A673 (cell line): Measurements from ENCODE around the gene EDN1. TPM values are rescaled to one million over a fixed set of nuclear protein-coding genes. Genes with fewer than 3 reads are reported as not detected.
"Not testable (repeated sequence)": the region's sequence is repeated elsewhere in the genome, so short reads cannot be mapped to it uniquely, and the experiment has no call there.

ENCODE experiments used
- BruUV-seq: library from RNA; stranded (reverse); fragments of 400-500 nt; replicated peaks from 2 replicates; lab custom pipeline; 2021; lab: Mats Ljungman, UMichigan
- CTCF ChIA-PET: fragments of 300-600 bp; sonication (Branson Sonifier 250); formaldehyde crosslinking; loops from one replicate; lab custom pipeline; 2022; ENCODE audit warnings: antibody characterized with exemption; lab: Charles Lee
- POLR2A ChIA-PET: fragments of 300-600 bp; sonication (Branson Sonifier 250); formaldehyde crosslinking; loops from one replicate; lab custom pipeline; 2022; ENCODE audit warnings: antibody characterized with exemption; ENCODE audit not compliant: low non-redundant PET; lab: Charles Lee
- DNase-seq: peaks from one replicate; pipeline ENCODE4 v3.0.0-alpha.2; 2015; ENCODE audit warnings: low spot score
- H3K27ac ChIP-seq: fragments of 200-600 bp; sonication (generic); 2 replicates; pipeline ENCODE4 v1.5.1; 2016; ENCODE audit warnings: mixed run types, low read depth, mild to moderate bottlenecking, mixed read lengths, antibody characterized with exemption, low read length; ENCODE audit not compliant: poor library complexity, severe bottlenecking
- H3K27me3 ChIP-seq: fragments of 200-600 bp; sonication (generic); replicated peaks from 2 replicates; pipeline ENCODE4 v1.6.1; 2017; ENCODE audit warnings: mixed run types, low read depth, mild to moderate bottlenecking, mixed read lengths, antibody characterized with exemption, low read length; ENCODE audit not compliant: insufficient read depth, poor library complexity
- H3K36me3 ChIP-seq: fragments of 200-600 bp; sonication (generic); 2 replicates; pipeline ENCODE4 v1.6.1; 2016; ENCODE audit warnings: mixed run types, mild to moderate bottlenecking, mixed read lengths, antibody characterized with exemption, low read length; ENCODE audit not compliant: insufficient read depth, poor library complexity, severe bottlenecking
- H3K4me1 ChIP-seq: fragments of 200-600 bp; sonication (generic); 2 replicates; pipeline ENCODE4 v1.6.1; 2017; ENCODE audit warnings: mixed run types, mild to moderate bottlenecking, mixed read lengths, antibody characterized with exemption, low read length; ENCODE audit not compliant: insufficient read depth, poor library complexity, severe bottlenecking
- H3K4me3 ChIP-seq: fragments of 200-600 bp; sonication (generic); 2 replicates; pipeline ENCODE4 v1.5.1; 2016; ENCODE audit warnings: low read depth, mixed run types, mild to moderate bottlenecking, mixed read lengths, low read length; ENCODE audit not compliant: poor library complexity, severe bottlenecking
- H3K9me3 ChIP-seq: fragments of 200-600 bp; sonication (generic); 2 replicates; pipeline ENCODE4 v1.6.1; 2016; ENCODE audit warnings: mixed run types, low read depth, mild to moderate bottlenecking, mixed read lengths, antibody characterized with exemption, low read length; ENCODE audit not compliant: poor library complexity, severe bottlenecking
- CTCF ChIP-seq: fragments of 300-800, 200-600 bp; sonication (generic); conservative IDR thresholded peaks from 2 replicates; pipeline ENCODE4 v1.5.1; 2017; ENCODE audit warnings: low read depth, mild to moderate bottlenecking, antibody characterized with exemption, low read length, moderate library complexity, mixed read lengths
- EZH2 ChIP-seq: fragments of 200-600 bp; sonication (generic); IDR thresholded peaks from 2 replicates; pipeline ENCODE4 v1.6.1; 2017; ENCODE audit warnings: borderline replicate concordance, low read depth, mild to moderate bottlenecking, mixed read lengths, antibody characterized with exemption, low read length; ENCODE audit not compliant: poor library complexity, severe bottlenecking
- intact Hi-C: fragments of 100-400 bp; cut with micrococcal nuclease; formaldehyde crosslinking; loops from one replicate; pipeline ENCODE4 v1.10.0; 2022; ENCODE audit not compliant: unreplicated experiment
- total RNA-seq: library from RNA; stranded (reverse); gene quantifications from 2 replicates; pipeline ENCODE4 v1.2.3, GENCODE V29; 2021

The EDN1 gene
- total RNA-seq, 1 experiment from 2014 or later, result not detected

DNA sequence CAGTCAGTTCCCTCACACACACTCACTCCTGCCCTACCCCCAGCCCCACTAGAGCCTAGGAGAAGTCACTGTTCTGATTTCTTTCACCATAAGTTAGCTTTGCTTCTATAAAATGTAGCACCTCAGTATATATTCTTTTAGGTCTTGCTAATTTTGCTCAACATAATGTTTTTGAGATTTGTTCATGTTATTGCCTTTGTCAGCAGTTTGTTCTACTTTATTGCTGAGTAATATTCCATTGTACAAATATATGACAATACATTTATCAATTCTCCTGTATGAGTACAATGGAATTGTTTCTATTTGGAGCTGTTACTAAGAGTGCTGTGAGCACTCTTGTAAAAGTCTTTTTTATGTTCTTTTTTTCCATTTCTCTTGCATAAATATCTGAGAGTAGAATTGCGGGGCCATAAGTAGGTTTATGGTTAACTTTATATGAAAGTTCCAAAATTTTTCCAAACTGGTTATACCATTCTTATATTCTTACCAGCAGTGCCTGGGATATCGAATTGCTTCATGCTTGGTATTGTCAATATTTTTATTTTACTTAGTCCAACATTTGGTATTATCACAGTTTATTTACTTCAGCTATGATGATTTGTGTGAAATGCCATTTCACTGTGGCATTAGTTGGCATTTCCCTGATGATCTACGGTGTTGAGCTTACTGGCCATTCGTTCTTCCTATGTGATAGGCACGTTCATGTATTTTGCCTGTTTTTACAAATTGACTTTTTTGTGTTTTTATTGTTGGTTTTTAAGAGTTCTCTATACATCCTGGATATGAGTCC lies 25.3 kb downstream of the EDN1 start:
- POLR2A ChIA-PET, result no interaction called here

GRCh38 chr6:12318749-12319148 lies 28.6 kb downstream of the EDN1 start:
- Histone ChIP-seq H3K27me3 (no peaks in the 10 kb centered on the region), H3K36me3 (no peaks in the 10 kb centered on the region), H3K4me3 (no peak overlapping the region), H3K9me3 (no peaks in the 10 kb centered on the region), H3K4me1 (no peaks in the 10 kb centered on the region), H3K27ac (no peak overlapping the region)
- no TSS peak for BruUV-seq
- intact Hi-C loops, result no loop called here
- DNase-seq, result no peak
- ChIA-PET POLR2A (no interaction called here), CTCF (no interaction called here)
- TF ChIP-seq CTCF (no peak), EZH2 (no peak)

More for the DNA sequence above, 25.3 kb downstream of the EDN1 start:
- Histone ChIP-seq H3K9me3 (no peaks in the 10 kb centered on the region), H3K4me3 (no peak overlapping the region), H3K27me3 (no peaks in the 10 kb centered on the region), H3K4me1 (no peaks in the 10 kb centered on the region), H3K36me3 (no peaks in the 10 kb centered on the region), H3K27ac (no peak overlapping the region)
- BruUV-seq, result no TSS peak
- no peak for DNase-seq
- intact Hi-C loops, result no loop called here
- TF ChIP-seq CTCF, result no peak
- CTCF ChIA-PET, result interaction anchor here (1.1 kb wide), 1 partner anchor 26 kb away, joined by 3 read pairs; no protein-coding TSS in a partner anchor

GRCh38 chr6:12320074-12320473 lies 29.9 kb downstream of the EDN1 start:
- POLR2A ChIA-PET, H3K27me3 ChIP-seq, BruUV-seq, H3K36me3 ChIP-seq, H3K27ac ChIP-seq, H3K4me3 ChIP-seq, intact Hi-C loops, CTCF ChIA-PET, H3K4me1 ChIP-seq, H3K9me3 ChIP-seq, DNase-seq: not testable (repeated sequence)

- intact Hi-C loops, result no loop called here
- Histone ChIP-seq H3K27me3 (peaks cover 38% of the 10 kb centered on the region), H3K27ac (no peak overlapping the region), H3K4me1 (no peaks in the 10 kb centered on the region), H3K9me3 (no peaks in the 10 kb centered on the region), H3K36me3 (no peaks in the 10 kb centered on the region), H3K4me3 (no peak overlapping the region)
- no peak for DNase-seq
- POLR2A ChIA-PET, result no interaction called here
- no TSS peak for BruUV-seq
- CTCF ChIA-PET, result no interaction called here
- TF ChIP-seq EZH2, result no peak
- no peak for TF ChIP-seq CTCF
Observed at GRCh38 chr6:12324099-12324498, 33.9 kb downstream of the EDN1 start.
